IMR-90 (cell line): ENCODE data around the gene SLC1A5. TPM values are rescaled to one million over a fixed set of nuclear protein-coding genes. Genes with fewer than 3 reads are reported as not detected.

Source experiments
- ATAC-seq: fragments of 200-7000 bp; cut with Tn5 transposase; 2 replicates; pipeline ENCODE4 v1.9.1; 2020; ENCODE audit warnings: low read depth, mild to moderate bottlenecking, moderate library complexity
- BruUV-seq: library from RNA; stranded (reverse); fragments of 400-500 nt; replicated peaks from 2 replicates; lab custom pipeline; 2021; lab: Mats Ljungman, UMichigan
- CTCF ChIA-PET: fragments of 300-600 bp; formaldehyde crosslinking; extraction: SDS; loops from one replicate; lab custom pipeline; 2021; ENCODE audit warnings: antibody characterized with exemption; lab: Yijun Ruan, JAX
- POLR2A ChIA-PET: fragments of 300-600 bp; sonication (Branson Sonifier 250); formaldehyde crosslinking; loops from one replicate; lab custom pipeline; 2022; ENCODE audit warnings: antibody characterized with exemption; ENCODE audit not compliant: unreplicated experiment; lab: Charles Lee
- DNase-seq: peaks from one replicate; pipeline ENCODE4 v3.0.0; 2013
- H2AFZ ChIP-seq: replicated peaks from 2 replicates; pipeline ENCODE3; 2013; ENCODE audit warnings: low read length, mild to moderate bottlenecking; ENCODE audit not compliant: poor library complexity
- H2AK5ac ChIP-seq: 2 replicates; pipeline ENCODE4 v1.6.1; 2013; ENCODE audit warnings: low read depth, low read length, inconsistent platforms
- H2AK9ac ChIP-seq: replicated peaks from 2 replicates; pipeline ENCODE3; 2013; ENCODE audit warnings: mild to moderate bottlenecking, low read depth, low read length, moderate library complexity; ENCODE audit not compliant: poor library complexity
- H2BK120ac ChIP-seq: 2 replicates; pipeline ENCODE4 v1.6.1; 2013; ENCODE audit warnings: low read depth, low read length, inconsistent platforms
- H2BK15ac ChIP-seq: 3 replicates; pipeline ENCODE4 v1.6.1; 2013; ENCODE audit warnings: low read depth, low read length, inconsistent platforms
- H2BK20ac ChIP-seq: 2 replicates; pipeline ENCODE4 v1.6.1; 2013; ENCODE audit warnings: low read depth, mild to moderate bottlenecking, inconsistent platforms, low read length, moderate library complexity
- H2BK5ac ChIP-seq: 2 replicates; pipeline ENCODE4 v1.6.1; 2013; ENCODE audit warnings: mild to moderate bottlenecking, low read depth, low read length, inconsistent platforms; ENCODE audit not compliant: poor library complexity, severe bottlenecking
- H3K14ac ChIP-seq: replicated peaks from 2 replicates; pipeline ENCODE4 v1.6.1; 2013; ENCODE audit warnings: low read depth, low read length, inconsistent platforms
- H3K18ac ChIP-seq: 2 replicates; pipeline ENCODE4 v1.6.1; 2013; ENCODE audit warnings: low read depth, low read length, control low read depth
- H3K23ac ChIP-seq: 2 replicates; pipeline ENCODE4 v1.6.1; 2013; ENCODE audit warnings: low read depth, low read length, inconsistent platforms
- H3K27ac ChIP-seq: 2 replicates; pipeline ENCODE4 v1.5.1; 2013; ENCODE audit warnings: mild to moderate bottlenecking, control low read depth, low read length; ENCODE audit not compliant: insufficient read depth
- H3K27me3 ChIP-seq: 2 replicates; pipeline ENCODE4 v1.6.1; 2013; ENCODE audit warnings: low read length; ENCODE audit not compliant: control insufficient read depth, insufficient read depth
- H3K36me3 ChIP-seq: 2 replicates; pipeline ENCODE4 v1.6.1; 2013; ENCODE audit warnings: low read length, mixed read lengths; ENCODE audit not compliant: control insufficient read depth, insufficient read depth
- H3K4ac ChIP-seq: 2 replicates; pipeline ENCODE4 v1.6.1; 2013; ENCODE audit warnings: low read depth, low read length, inconsistent platforms
- H3K4me1 ChIP-seq: 2 replicates; pipeline ENCODE4 v1.6.1; 2013; ENCODE audit warnings: low read length, mixed read lengths; ENCODE audit not compliant: control insufficient read depth, insufficient read depth
- H3K4me2 ChIP-seq: 2 replicates; pipeline ENCODE4 v1.6.1; 2013; ENCODE audit warnings: low read depth, mild to moderate bottlenecking, control low read depth, low read length, moderate library complexity
- H3K4me3 ChIP-seq: 2 replicates; pipeline ENCODE4 v1.5.1; 2013; ENCODE audit warnings: low read depth, mild to moderate bottlenecking, control low read depth, low read length, moderate library complexity; ENCODE audit not compliant: insufficient read depth
- H3K56ac ChIP-seq: 2 replicates; pipeline ENCODE4 v1.6.1; 2013; ENCODE audit warnings: low read length, inconsistent platforms; ENCODE audit not compliant: insufficient read depth; ENCODE audit errors: extremely low read depth
- H3K79me1 ChIP-seq, 2 experiments: 2 replicates each; pipeline ENCODE4 v1.6.1; 2013; ENCODE audit warnings: low read length in 2 of 2, inconsistent platforms in 1 of 2, low read depth in 1 of 2
- H3K9ac ChIP-seq: 2 replicates; pipeline ENCODE4 v1.6.1; 2013; ENCODE audit warnings: low read depth, low read length, control low read depth
- H3K9me1 ChIP-seq: 2 replicates; pipeline ENCODE4 v1.6.1; 2013; ENCODE audit warnings: low read length, inconsistent platforms; ENCODE audit not compliant: insufficient read depth
- H3K9me3 ChIP-seq: 2 replicates; pipeline ENCODE4 v1.6.1; 2013; ENCODE audit warnings: low read length; ENCODE audit not compliant: control insufficient read depth, insufficient read depth
- H4K20me1 ChIP-seq: 2 replicates; pipeline ENCODE4 v1.6.1; 2013; ENCODE audit warnings: low read length, inconsistent platforms; ENCODE audit not compliant: insufficient read depth
- H4K5ac ChIP-seq: 2 replicates; pipeline ENCODE4 v1.6.1; 2013; ENCODE audit warnings: mild to moderate bottlenecking, low read depth, low read length, control low read depth
- H4K8ac ChIP-seq, 2 experiments: 2 replicates each; pipeline ENCODE4 v1.6.1; 2013; ENCODE audit warnings: low read depth in 2 of 2, low read length in 2 of 2, control low read depth in 1 of 2, inconsistent platforms in 1 of 2
- H4K91ac ChIP-seq: 2 replicates; pipeline ENCODE4 v1.6.1; 2013; ENCODE audit warnings: low read depth, low read length, inconsistent platforms; ENCODE audit not compliant: insufficient read depth
- CEBPB ChIP-seq: IDR thresholded peaks from 2 replicates; pipeline ENCODE4 v1.6.1; 2012; ENCODE audit warnings: low read depth, low read length, improper control_type of control experiment
- CHD1 ChIP-seq: IDR thresholded peaks from 2 replicates; pipeline ENCODE4 v1.6.1; 2012; ENCODE audit warnings: low read depth, low read length, improper control_type of control experiment
- CTCF ChIP-seq: conservative IDR thresholded peaks from 2 replicates; pipeline ENCODE4 v1.5.1; 2012; ENCODE audit warnings: mild to moderate bottlenecking, low read depth, low read length, improper control_type of control experiment
- ELK1 ChIP-seq: fragments of 150-350 bp; IDR thresholded peaks from 2 replicates; pipeline ENCODE4 v1.6.1; 2016; ENCODE audit warnings: low read depth, mild to moderate bottlenecking, low read length, moderate library complexity, borderline replicate concordance
- FOS ChIP-seq: fragments of 150-350 bp; IDR thresholded peaks from 2 replicates; pipeline ENCODE4 v1.6.1; 2016; ENCODE audit warnings: low read depth, low read length
- MAFK ChIP-seq: IDR thresholded peaks from 2 replicates; pipeline ENCODE4 v1.6.1; 2012; ENCODE audit warnings: low read depth, low read length, improper control_type of control experiment
- MAZ ChIP-seq: IDR thresholded peaks from 2 replicates; pipeline ENCODE4 v1.6.1; 2012; ENCODE audit warnings: low read depth, mild to moderate bottlenecking, low read length, improper control_type of control experiment, moderate library complexity, borderline replicate concordance
- MXI1 ChIP-seq: IDR thresholded peaks from 2 replicates; pipeline ENCODE4 v1.6.1; 2012; ENCODE audit warnings: low read depth, mild to moderate bottlenecking, low read length, moderate library complexity, borderline replicate concordance
- NFE2L2 ChIP-seq: fragments of 150-350 bp; IDR thresholded peaks from 2 replicates; pipeline ENCODE4 v1.6.1; 2016; ENCODE audit warnings: low read depth, mild to moderate bottlenecking, low read length
- POLR2A ChIP-seq: IDR thresholded peaks from 2 replicates; pipeline ENCODE4 v1.6.1; 2012; ENCODE audit warnings: mild to moderate bottlenecking, low read depth, low read length
- RAD21 ChIP-seq: IDR thresholded peaks from 2 replicates; pipeline ENCODE4 v1.6.1; 2012; ENCODE audit warnings: low read length, improper control_type of control experiment
- RCOR1 ChIP-seq: IDR thresholded peaks from 2 replicates; pipeline ENCODE4 v1.6.1; 2012; ENCODE audit warnings: mild to moderate bottlenecking, low read length, improper control_type of control experiment; ENCODE audit not compliant: insufficient replicate concordance
- RFX5 ChIP-seq: IDR thresholded peaks from 2 replicates; pipeline ENCODE4 v1.8.0; 2012; ENCODE audit warnings: low read depth, mild to moderate bottlenecking, low read length, moderate library complexity
- SMC3 ChIP-seq: fragments of 150-350 bp; IDR thresholded peaks from 2 replicates; pipeline ENCODE4 v1.6.1; 2016; ENCODE audit warnings: low read depth, mild to moderate bottlenecking, antibody characterized with exemption, low read length, moderate library complexity
- USF2 ChIP-seq: fragments of 150-350 bp; IDR thresholded peaks from 2 replicates; pipeline ENCODE4 v1.6.1; 2017; ENCODE audit warnings: mild to moderate bottlenecking, antibody characterized with exemption, low read length, low read depth
- WGBS, 2 experiments: methylation state at CpG; one replicate each; pipeline versions ENCODE4 v1.1.5 to v1.1.7; 2013; ENCODE audit warnings: missing lambda C conversion rate in 2 of 2; ENCODE audit not compliant: insufficient read length in 1 of 2; ENCODE audit errors: extremely low coverage in 2 of 2; 5-methylcytosine and 5-hydroxymethylcytosine counted together
- dilution Hi-C: fragments of 300-500 bp; cut with HindIII; formaldehyde crosslinking; loops from one replicate; pipeline ENCODE4 v1.14.3; 2018; ENCODE audit warnings: low sequenced_read_pairs; ENCODE audit not compliant: unreplicated experiment
- in situ Hi-C: fragments of 300-500 bp; cut with MboI; formaldehyde crosslinking; loops from 3 replicates; pipeline ENCODE4 v1.14.3; 2019; ENCODE audit warnings: low sequenced_read_pairs, inconsistent platforms, mixed read lengths
- intact Hi-C: fragments of 100-400 bp; cut with micrococcal nuclease; formaldehyde crosslinking; loops from 2 replicates; pipeline ENCODE4 v1.10.0; 2022
- polyA plus RNA-seq, 3 experiments: library from polyadenylated mRNA; depleted of rRNA; stranded (reverse); fragments of >200 nt; gene quantifications; 2 replicates each; pipeline ENCODE4 v1.2.3, GENCODE V29; 2012; ENCODE audit warnings: low replicate concordance in 1 of 3
- total RNA-seq: library from RNA; depleted of rRNA; stranded (reverse); fragments of >200 nt; gene quantifications from 2 replicates; pipeline ENCODE4 v1.2.3, GENCODE V29; 2012

The SLC1A5 gene
- total and polyA plus RNA-seq, 2 of the 4 experiments (the other 2 are of a cell fraction), result 142 to 171 TPM

- dilution Hi-C loops (no loop called here), in situ Hi-C loops (no loop called here), intact Hi-C loops (loop anchor here (1.0 kb wide), 1 partner anchor 43 kb away; the partner anchor contains the start of gene SLC1A5)
- Histone ChIP-seq H4K20me1 (no peaks in the 10 kb centered on the region), H2AFZ (no peak overlapping the region), H3K36me3 (0 out of 2 replicates have a peak, but pooled peaks cover 2% of the 10 kb centered on the region), H3K79me1 (no peaks in the 10 kb centered on the region), H3K4me1 (peaks cover 3% of the 10 kb centered on the region; the same call in 1 of the 2 replicates), H3K27ac (peak overlapping the region; percentile 72; the same call in 1 of the 2 replicates), H3K4ac (peak overlapping the region; percentile 28; the same call in 1 of the 2 replicates), H3K14ac (no peak overlapping the region), H4K91ac (no peak overlapping the region), H2AK5ac (peak overlapping the region; percentile 16; the same call in 1 of the 2 replicates), H3K4me3 (no peak overlapping the region), H3K4me2 (no peak overlapping the region), H2BK120ac (peak overlapping the region; percentile 11; the same call in 1 of the 2 replicates), H3K23ac (no peak overlapping the region), H3K18ac (peak overlapping the region; percentile 83; the same call in 1 of the 2 replicates), H3K9me1 (peaks cover 5% of the 10 kb centered on the region; the same call in 1 of the 2 replicates), H3K27me3 (no peaks in the 10 kb centered on the region), H2AK9ac (no peak overlapping the region), H3K56ac (no peak overlapping the region), H2BK5ac (peak overlapping the region; percentile 63), H2BK15ac (peak overlapping the region; percentile 12; the same call in 1 of the 3 replicates), H3K9me3 (no peaks in the 10 kb centered on the region), H4K8ac (0 out of 4 replicates have a peak overlapping the region, but pooled peaks of 1 of the 2 experiments have one; percentile 22), H3K9ac (no peak overlapping the region), H4K5ac (peak overlapping the region; percentile 77; the same call in 1 of the 2 replicates), H2BK20ac (peak overlapping the region; percentile 59; the same call in 1 of the 2 replicates)
- BruUV-seq, result no TSS peak
- peak; percentile 50 for DNase-seq
- ChIA-PET POLR2A (interaction anchor here (0.9 kb wide), 1 partner anchor 42 kb away, joined by 5 read pairs; the partner anchor contains the start of gene SLC1A5), CTCF (interaction anchor here (1.5 to 1.6 kb wide), 2 partner anchors 44 to 46 kb away, joined by 4 read pairs; no protein-coding TSS in a partner anchor)
- 0 out of 2 replicates have a peak, but pooled peaks have one; percentile 44 for ATAC-seq
- WGBS, 2 experiments, result no CpG with 5 or more reads among the region's 2 CpGs
- TF ChIP-seq MAZ (no peak), CEBPB (no peak), CTCF (no peak), CHD1 (no peak), RAD21 (no peak), MAFK (no peak), NFE2L2 (no peak), FOS (no peak), RFX5 (no peak), ELK1 (no peak), MXI1 (no peak), RCOR1 (no peak), POLR2A (no peak), SMC3 (no peak), USF2 (no peak)
Measured at GRCh38 chr19:46830864-46831263, 42.5 kb upstream of the SLC1A5 start.
